Measurements from ENCODE around the gene PLBD1.

PLBD1 gene

GRCh38 chr12:14570231-14570630, 2.5 kb upstream of the PLBD1 start:
- no peak for DNase-seq (ENCODE audit: low read depth in 3 of 3, low spot score in 1 of 3)

- DNase-seq (ENCODE audit: low read depth in 3 of 3, low spot score in 1 of 3), result no peak
These were observed 3.2 kb downstream of the PLBD1 start for GRCh38 chr12:14564336-14564959.

GRCh38 chr12:14563046-14563445, 4.6 kb downstream of the PLBD1 start:
- no peak for DNase-seq (ENCODE audit: low read depth in 3 of 3, low spot score in 1 of 3)

- DNase-seq (ENCODE audit: low read depth in 3 of 3, low spot score in 1 of 3), result no peak
These were observed 5.4 kb downstream of the PLBD1 start for GRCh38 chr12:14562279-14562678.

GRCh38 chr12:14561677-14562238, 5.9 kb downstream of the PLBD1 start:
- no peak for DNase-seq (ENCODE audit: low read depth in 3 of 3, low spot score in 1 of 3)

GRCh38 chr12:14560904-14561574, 6.6 kb downstream of the PLBD1 start:
- no peak for DNase-seq (ENCODE audit: low read depth in 3 of 3, low spot score in 1 of 3)

- no peak for DNase-seq (ENCODE audit: low read depth in 3 of 3, low spot score in 1 of 3)
These were observed 9.2 kb downstream of the PLBD1 start for GRCh38 chr12:14558473-14558959.

- DNase-seq (ENCODE audit: low read depth in 3 of 3, low spot score in 1 of 3), result no peak
These were observed 9.7 kb downstream of the PLBD1 start for GRCh38 chr12:14557966-14558365.

- DNase-seq (ENCODE audit: low read depth in 3 of 3, low spot score in 1 of 3), result no peak
These were observed 13.2 kb downstream of the PLBD1 start for GRCh38 chr12:14554281-14555007.

GRCh38 chr12:14548609-14549008, 19.1 kb downstream of the PLBD1 start:
- DNase-seq (ENCODE audit: low read depth in 3 of 3, low spot score in 1 of 3), result no peak

GRCh38 chr12:14547571-14547970, 20.1 kb downstream of the PLBD1 start:
- DNase-seq (ENCODE audit: low read depth in 3 of 3, low spot score in 1 of 3), result no peak

GRCh38 chr12:14545144-14546124, 22.2 kb downstream of the PLBD1 start:
- no peak for DNase-seq (ENCODE audit: low read depth in 3 of 3, low spot score in 1 of 3)

GRCh38 chr12:14540801-14541462, 26.8 kb downstream of the PLBD1 start:
- no peak for DNase-seq (ENCODE audit: low read depth in 3 of 3, low spot score in 1 of 3)

- DNase-seq (ENCODE audit: low read depth in 3 of 3, low spot score in 1 of 3), result no peak
These were observed 30.6 kb downstream of the PLBD1 start for GRCh38 chr12:14537088-14537487.

GRCh38 chr12:14532152-14532551, 35.5 kb downstream of the PLBD1 start:
- no peak for DNase-seq (ENCODE audit: low read depth in 3 of 3, low spot score in 1 of 3)

- DNase-seq (ENCODE audit: low read depth in 3 of 3, low spot score in 1 of 3), result no peak
These were observed 41.7 kb downstream of the PLBD1 start for GRCh38 chr12:14525964-14526363.

GRCh38 chr12:14521822-14522221, 45.9 kb downstream of the PLBD1 start:
- no peak for DNase-seq (ENCODE audit: low read depth in 3 of 3, low spot score in 1 of 3)

- DNase-seq (ENCODE audit: low read depth in 3 of 3, low spot score in 1 of 3), result no peak
These were observed 52.7 kb downstream of the PLBD1 start for GRCh38 chr12:14514946-14515345.

GRCh38 chr12:14514154-14514842, 53.4 kb downstream of the PLBD1 start:
- DNase-seq (ENCODE audit: low read depth in 3 of 3, low spot score in 1 of 3), result no peak

- DNase-seq (ENCODE audit: low read depth in 3 of 3, low spot score in 1 of 3), result no peak
These were observed 57.1 kb downstream of the PLBD1 start for GRCh38 chr12:14510574-14510973.

Measured in stimulated activated CD4-positive, alpha-beta T cell treated with anti-CD3 and anti-CD28 coated beads, TNF-alpha, amount 100 ng/mL, for 1 hour (primary cell).